ENCODE results near the gene DHRSX. TPM values are rescaled to one million over a fixed set of nuclear protein-coding genes. Genes with fewer than 3 reads are reported as not detected.
"Not testable (repeated sequence)": the region's sequence is repeated elsewhere in the genome, so short reads cannot be mapped to it uniquely, and the experiment has no call there.

Gene DHRSX
- total RNA-seq, 1 experiment from 2014 or later = 23.9 TPM

GRCh38 chrX:2466876-2467656 is 33.7 kb downstream of the DHRSX start:
- no peaks in the 10 kb centered on the region for H3K4me1 Mint-ChIP-seq (ENCODE audit: insufficient read depth, unreplicated experiment)
- BruUV-seq (replicated peaks) = no TSS peak
- no peak overlapping the region for H3K27ac Mint-ChIP-seq (ENCODE audit: low read depth, unreplicated experiment)
- DNase-seq (ENCODE audit: unreplicated experiment) = no peak
- intact Hi-C loops (cut with micrococcal nuclease) = no loop called here
- POLR2A ChIA-PET = no interaction called here
- H3K27me3 Mint-ChIP-seq (ENCODE audit: insufficient read depth, unreplicated experiment) = no peaks in the 10 kb centered on the region
- H3K4me3 Mint-ChIP-seq (ENCODE audit: unreplicated experiment) = no peak overlapping the region
- CTCF ChIA-PET = no interaction called here
- no peak for TF ChIP-seq CTCF (IDR thresholded peaks at IDR 0.05; ENCODE audit: unreplicated experiment)
- no peaks in the 10 kb centered on the region for H3K9me3 Mint-ChIP-seq (ENCODE audit: unreplicated experiment)
- H3K36me3 Mint-ChIP-seq (ENCODE audit: insufficient read depth, unreplicated experiment) = peaks cover 4% of the 10 kb centered on the region

- CTCF ChIA-PET = no interaction called here
Observed at GRCh38 chrX:2464677-2465166, 36.1 kb downstream of the DHRSX start.

GRCh38 chrX:2463973-2464676 is 36.7 kb downstream of the DHRSX start:
- intact Hi-C loops (cut with micrococcal nuclease) = no loop called here
- Mint-ChIP-seq H3K36me3 (ENCODE audit: insufficient read depth, unreplicated experiment) (no peaks in the 10 kb centered on the region), H3K27me3 (ENCODE audit: insufficient read depth, unreplicated experiment) (no peaks in the 10 kb centered on the region), H3K9me3 (ENCODE audit: unreplicated experiment) (no peaks in the 10 kb centered on the region), H3K4me3 (ENCODE audit: unreplicated experiment) (no peak overlapping the region), H3K27ac (ENCODE audit: low read depth, unreplicated experiment) (no peak overlapping the region), H3K4me1 (ENCODE audit: insufficient read depth, unreplicated experiment) (no peaks in the 10 kb centered on the region)
- ChIA-PET POLR2A (no interaction called here), CTCF (no interaction called here)
- TF ChIP-seq CTCF (IDR thresholded peaks at IDR 0.05; ENCODE audit: unreplicated experiment) = no peak
- BruUV-seq (replicated peaks) = no TSS peak
- DNase-seq (ENCODE audit: unreplicated experiment) = no peak

More at GRCh38 chrX:2464677-2465166, 36.1 kb downstream of the DHRSX start:
- Mint-ChIP-seq H3K27me3 (ENCODE audit: insufficient read depth, unreplicated experiment) (no peaks in the 10 kb centered on the region), H3K27ac (ENCODE audit: low read depth, unreplicated experiment) (no peak overlapping the region), H3K36me3 (ENCODE audit: insufficient read depth, unreplicated experiment) (peaks cover under 1% of the 10 kb centered on the region), H3K4me3 (ENCODE audit: unreplicated experiment) (no peak overlapping the region), H3K9me3 (ENCODE audit: unreplicated experiment) (no peaks in the 10 kb centered on the region), H3K4me1 (ENCODE audit: insufficient read depth, unreplicated experiment) (no peaks in the 10 kb centered on the region)
- POLR2A ChIA-PET = no interaction called here
- DNase-seq (ENCODE audit: unreplicated experiment) = no peak
- no peak for TF ChIP-seq CTCF (IDR thresholded peaks at IDR 0.05; ENCODE audit: unreplicated experiment)
- BruUV-seq (replicated peaks) = no TSS peak
- intact Hi-C loops (cut with micrococcal nuclease) = no loop called here

- CTCF ChIA-PET; H3K4me1 Mint-ChIP-seq (ENCODE audit: insufficient read depth, unreplicated experiment); DNase-seq (ENCODE audit: unreplicated experiment); BruUV-seq (replicated peaks); H3K9me3 Mint-ChIP-seq (ENCODE audit: unreplicated experiment); POLR2A ChIA-PET; H3K27me3 Mint-ChIP-seq (ENCODE audit: insufficient read depth, unreplicated experiment); intact Hi-C loops (cut with micrococcal nuclease); H3K27ac Mint-ChIP-seq (ENCODE audit: low read depth, unreplicated experiment); H3K4me3 Mint-ChIP-seq (ENCODE audit: unreplicated experiment); H3K36me3 Mint-ChIP-seq (ENCODE audit: insufficient read depth, unreplicated experiment): not testable (repeated sequence)
Observed at GRCh38 chrX:2463481-2463880, 37.3 kb downstream of the DHRSX start.

All from MCF 10A (cell line).